Activated T-cell treated with anti-CD3 and anti-CD28 coated beads for 48 hours (primary cell): Measurements from ENCODE around the gene PLXNA2.

Source experiments
- DNase-seq: peaks from one replicate; pipeline ENCODE4 v3.0.0-alpha.2; 2020; ENCODE audit warnings: low read depth

The PLXNA2 gene

DNA sequence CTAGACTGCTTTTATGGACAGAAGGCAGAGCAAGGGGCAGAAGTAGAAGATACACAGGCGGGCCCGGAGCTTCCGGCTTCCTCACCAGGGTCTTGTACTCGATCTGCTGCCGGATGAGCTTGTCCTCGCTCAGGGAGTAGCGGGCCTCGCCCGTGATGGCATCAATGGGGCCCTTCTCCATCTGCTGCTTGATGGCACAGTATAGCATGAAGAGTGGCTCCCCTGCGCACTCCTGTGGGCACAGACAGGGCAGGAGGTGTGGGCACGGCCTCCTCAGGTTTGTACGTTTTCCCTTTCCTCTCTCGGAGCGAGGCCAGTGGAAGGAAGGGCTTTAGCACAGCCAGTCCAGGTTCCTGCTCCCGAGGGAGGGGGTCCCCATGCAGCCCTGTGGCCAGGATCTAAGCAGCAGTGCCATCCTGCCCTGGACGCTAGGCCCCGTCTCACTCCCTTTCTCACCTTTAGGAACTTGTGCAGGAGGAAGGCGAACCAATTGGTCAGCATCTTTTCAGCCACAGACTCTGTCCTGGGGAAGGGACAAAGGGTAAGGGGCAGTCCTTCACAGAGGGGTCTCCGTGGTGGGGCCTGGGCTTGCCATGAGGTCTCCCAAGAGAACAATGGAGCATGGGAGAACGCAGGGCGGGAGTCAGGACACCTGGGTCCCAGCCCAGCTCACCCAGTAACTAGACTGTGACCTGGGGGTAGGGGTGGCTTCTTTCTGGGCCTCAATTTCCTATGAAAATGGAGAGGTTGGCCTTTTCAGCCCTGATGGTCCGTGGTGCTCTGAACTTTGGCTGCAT is 204.4 kb downstream of the PLXNA2 start:
- no peak for DNase-seq

DNA sequence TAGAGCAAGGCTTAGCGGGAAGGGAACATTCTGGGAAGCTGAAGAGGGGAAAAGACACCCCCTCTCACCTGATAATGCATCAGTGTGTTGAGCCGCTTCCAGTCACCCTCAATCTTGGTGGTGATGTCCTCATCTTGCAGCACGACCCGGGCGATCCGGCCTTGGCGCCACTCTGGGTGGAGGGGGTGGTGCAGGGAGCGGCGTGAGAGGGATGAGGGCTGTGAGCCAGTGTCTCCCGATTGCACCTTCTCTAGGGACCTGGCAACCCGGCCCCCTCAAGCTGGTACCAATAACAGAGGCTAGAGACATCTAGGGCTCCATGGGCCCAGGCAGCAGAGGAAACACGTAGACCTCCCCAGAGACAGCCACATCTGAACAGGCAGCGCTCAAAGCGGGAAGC is 205.9 kb downstream of the PLXNA2 start:
- no peak for DNase-seq

DNA sequence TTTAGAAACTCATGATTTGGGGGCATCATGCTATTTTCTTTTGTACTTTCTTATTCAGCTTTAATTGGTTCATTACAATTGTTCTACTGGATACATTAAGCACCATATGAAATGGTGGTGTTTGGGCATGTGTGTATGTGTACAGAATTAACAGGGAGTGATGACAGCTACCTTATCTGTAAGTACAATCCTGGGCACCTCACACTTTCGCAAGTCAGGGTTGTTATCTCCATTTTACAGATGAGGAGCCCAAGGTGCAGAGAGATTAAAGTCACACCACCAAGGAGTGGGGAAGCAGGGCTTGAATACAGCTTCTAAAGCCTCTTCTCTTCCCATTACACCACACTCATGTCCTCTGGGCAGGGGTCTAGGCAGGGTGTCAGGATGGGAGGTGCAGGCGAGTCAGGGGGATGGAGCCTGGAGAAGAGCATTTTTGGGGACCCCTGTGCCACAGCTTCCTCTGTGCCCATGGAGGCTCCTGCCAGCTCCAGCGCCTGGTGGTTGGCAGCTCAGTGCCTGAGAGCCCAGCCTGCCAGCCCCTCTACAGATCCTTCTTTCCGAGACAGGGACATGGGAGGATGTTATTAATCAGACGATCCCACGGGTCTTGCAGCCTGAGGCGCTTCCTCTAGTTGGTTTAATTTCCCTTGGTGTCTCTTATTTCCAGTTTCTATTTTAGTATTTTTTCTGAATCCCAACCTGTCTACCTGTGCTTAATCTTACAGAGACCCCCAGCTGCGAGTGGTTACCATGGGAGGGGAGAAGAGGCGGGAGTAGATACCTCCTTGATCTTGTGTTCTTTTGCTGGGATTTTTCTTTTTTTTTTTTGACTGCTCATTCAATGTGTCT is 207.0 kb downstream of the PLXNA2 start:
- DNase-seq: no peak

GRCh38 chr1:208036106-208036808 is 207.9 kb downstream of the PLXNA2 start:
- no peak for DNase-seq

DNA sequence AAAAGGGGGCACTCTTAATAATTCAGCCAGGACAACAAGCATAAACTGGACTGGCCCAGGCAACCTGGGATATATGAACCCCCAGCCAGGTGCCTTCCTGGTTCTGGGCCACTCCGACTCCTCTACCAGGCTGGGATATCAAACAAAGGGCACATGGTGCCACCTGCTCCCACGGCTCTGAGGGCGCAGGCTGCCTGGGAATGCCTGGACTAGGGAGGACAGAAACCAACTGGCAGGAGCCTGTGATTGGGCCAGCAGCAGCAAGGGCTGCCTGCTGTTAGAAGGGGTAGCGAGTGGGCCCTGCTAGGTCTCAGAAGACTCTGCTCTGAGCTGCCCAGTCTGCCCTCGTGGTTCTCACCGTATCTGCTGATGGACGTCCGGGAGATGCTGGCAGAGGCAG is 210.0 kb downstream of the PLXNA2 start:
- no peak for DNase-seq

DNA sequence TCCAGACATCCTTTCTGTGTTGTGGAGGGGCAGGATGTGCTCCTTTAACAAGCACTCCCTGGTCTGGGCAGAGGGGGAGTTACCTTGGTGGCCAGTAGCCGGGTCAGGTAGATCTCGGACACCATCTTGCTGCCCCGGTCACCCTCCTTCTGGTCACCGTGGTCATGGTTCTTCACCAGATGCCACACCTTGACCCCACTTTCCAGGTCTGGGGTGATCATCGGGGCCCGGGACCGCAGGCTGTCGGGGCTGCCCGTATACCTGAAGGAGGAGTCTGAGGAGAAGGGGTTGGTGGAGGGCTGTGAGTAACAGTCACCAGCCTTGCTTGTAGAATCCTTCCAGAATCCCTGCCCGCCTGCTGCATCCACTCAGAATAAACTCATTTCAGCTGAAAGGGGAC is 210.9 kb downstream of the PLXNA2 start:
- DNase-seq: no peak

DNA sequence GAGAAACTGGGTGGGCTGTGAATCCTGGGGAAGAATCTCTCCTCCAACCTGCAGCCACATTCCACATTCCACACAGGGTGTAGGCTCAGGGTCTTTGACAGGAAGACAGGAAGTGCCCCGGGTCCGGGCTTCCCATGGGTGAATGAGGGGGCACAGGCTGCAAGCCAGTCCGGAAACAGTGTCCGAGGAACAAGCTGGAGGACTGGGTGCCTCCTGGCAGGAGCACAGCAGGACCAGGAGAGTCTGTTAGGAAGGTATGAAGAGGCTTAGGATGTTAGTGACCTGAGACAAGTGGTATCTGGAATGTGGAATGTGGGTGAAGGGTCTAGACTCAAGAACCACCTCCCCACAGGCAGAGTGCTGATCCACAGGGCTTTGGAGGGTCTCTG is 212.3 kb downstream of the PLXNA2 start:
- no peak for DNase-seq

DNA sequence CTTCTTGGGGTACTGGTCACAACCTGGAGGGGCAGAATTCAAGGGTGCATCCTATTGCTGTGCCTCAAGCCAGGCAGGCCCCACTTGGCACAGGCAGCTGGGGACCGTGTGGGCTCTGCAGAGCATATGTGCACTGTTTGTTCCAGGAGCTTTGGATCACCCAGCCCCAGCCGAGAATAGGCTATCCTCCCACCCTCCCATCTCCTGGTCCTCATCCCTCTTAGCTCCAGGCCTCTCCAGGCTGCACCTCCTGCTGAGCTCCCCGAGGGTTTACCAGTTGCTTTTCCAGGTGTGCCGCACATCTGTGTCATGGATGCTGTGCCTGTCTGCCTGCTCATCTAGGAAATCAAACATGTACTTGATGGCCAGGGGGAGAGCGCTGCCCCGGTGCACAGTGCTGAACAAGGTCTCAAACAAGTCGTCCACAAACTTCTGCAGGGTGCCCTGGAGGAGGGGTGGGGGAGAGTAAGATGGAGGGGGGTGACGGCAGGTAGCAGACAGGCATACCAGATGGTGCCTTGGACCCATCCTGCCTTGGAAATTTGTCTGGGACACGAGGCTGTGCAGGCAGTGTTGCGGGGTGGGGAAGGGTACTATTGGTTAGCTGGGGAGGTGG is 212.8 kb downstream of the PLXNA2 start:
- no peak for DNase-seq

- DNase-seq: no peak
Measured at GRCh38 chr1:208030288-208031091, 213.7 kb downstream of the PLXNA2 start.

- DNase-seq: no peak
Measured at GRCh38 chr1:208029381-208030287, 214.6 kb downstream of the PLXNA2 start.

GRCh38 chr1:208028526-208028925 is 215.7 kb downstream of the PLXNA2 start:
- no peak for DNase-seq

- DNase-seq: no peak
Measured at GRCh38 chr1:208027861-208028260, 216.3 kb downstream of the PLXNA2 start.

GRCh38 chr1:208026880-208027438 is 217.2 kb downstream of the PLXNA2 start:
- no peak for DNase-seq

- no peak for DNase-seq
Measured at GRCh38 chr1:208025031-208025430, 219.2 kb downstream of the PLXNA2 start.

- no peak for DNase-seq
Measured at GRCh38 chr1:208024406-208024805, 219.8 kb downstream of the PLXNA2 start.

DNA sequence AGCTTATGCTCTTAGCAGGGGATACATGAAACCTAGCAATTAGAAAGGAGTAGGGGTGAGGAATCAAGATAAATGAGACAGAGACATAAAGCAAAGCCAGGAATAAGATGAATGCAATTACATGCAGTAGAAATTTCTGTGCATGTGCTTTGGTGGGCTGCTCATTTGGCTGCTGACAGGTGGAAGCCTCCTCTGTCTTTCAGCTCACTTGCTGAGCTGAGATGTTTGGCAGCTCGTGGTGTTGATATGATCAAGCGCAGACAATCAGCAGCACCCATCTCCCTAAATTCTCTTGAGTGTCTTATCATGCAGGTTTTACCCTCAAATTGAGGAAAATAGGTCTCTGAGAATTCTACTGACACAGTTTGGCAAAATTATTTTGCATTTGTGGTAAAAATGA is 224.9 kb downstream of the PLXNA2 start:
- DNase-seq: no peak

DNA sequence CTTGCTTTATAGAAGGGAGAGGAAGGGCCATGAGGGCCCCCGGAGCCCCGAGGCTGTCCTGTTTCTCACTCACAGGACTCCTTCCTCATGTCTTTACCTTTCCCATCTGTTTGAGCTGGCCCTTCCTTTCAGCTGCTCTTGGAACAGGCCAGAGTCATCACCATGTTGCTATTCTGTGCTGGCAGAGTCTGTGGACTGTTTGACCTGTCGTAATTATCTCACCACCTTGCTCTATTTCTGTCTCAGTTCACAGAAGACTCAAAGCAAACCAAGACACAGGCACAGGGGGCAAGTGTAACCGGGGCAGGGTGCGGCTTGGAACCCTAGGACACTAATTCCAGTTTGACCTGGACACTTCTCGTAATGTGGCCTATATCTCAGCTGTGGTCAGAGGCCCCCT is 228.9 kb downstream of the PLXNA2 start:
- no peak for DNase-seq

GRCh38 chr1:208013210-208013609 is 231.0 kb downstream of the PLXNA2 start:
- no peak for DNase-seq

DNA sequence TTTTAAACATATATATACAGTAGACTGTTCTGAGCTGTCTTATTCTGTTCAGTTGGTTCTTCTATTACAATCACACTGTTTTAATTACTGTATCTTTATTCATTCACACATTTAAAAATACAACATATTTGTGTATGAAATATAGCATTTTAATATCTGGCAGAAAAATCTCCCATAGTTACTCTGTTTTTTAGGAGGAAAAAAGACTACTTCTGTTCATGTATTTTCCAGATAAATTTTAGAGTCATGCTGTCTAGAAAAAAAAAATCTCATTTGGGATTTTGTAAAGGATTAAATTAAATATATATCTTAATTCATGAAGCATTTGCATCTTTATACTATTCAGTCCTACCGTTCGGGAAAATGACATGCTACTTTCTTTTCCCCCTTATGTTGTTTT is 231.5 kb downstream of the PLXNA2 start:
- DNase-seq: no peak

GRCh38 chr1:208010487-208011071 is 233.6 kb downstream of the PLXNA2 start:
- DNase-seq: no peak
